HG02938 (cell line): ENCODE data around the gene LRP1.

Source experiments
- ATAC-seq: cut with Tn5 transposase; IDR thresholded peaks from one replicate; pipeline ENCODE4 v1.9.1; 2021; ENCODE audit warnings: mild to moderate bottlenecking, moderate library complexity; ENCODE audit not compliant: unreplicated experiment

LRP1 gene

DNA sequence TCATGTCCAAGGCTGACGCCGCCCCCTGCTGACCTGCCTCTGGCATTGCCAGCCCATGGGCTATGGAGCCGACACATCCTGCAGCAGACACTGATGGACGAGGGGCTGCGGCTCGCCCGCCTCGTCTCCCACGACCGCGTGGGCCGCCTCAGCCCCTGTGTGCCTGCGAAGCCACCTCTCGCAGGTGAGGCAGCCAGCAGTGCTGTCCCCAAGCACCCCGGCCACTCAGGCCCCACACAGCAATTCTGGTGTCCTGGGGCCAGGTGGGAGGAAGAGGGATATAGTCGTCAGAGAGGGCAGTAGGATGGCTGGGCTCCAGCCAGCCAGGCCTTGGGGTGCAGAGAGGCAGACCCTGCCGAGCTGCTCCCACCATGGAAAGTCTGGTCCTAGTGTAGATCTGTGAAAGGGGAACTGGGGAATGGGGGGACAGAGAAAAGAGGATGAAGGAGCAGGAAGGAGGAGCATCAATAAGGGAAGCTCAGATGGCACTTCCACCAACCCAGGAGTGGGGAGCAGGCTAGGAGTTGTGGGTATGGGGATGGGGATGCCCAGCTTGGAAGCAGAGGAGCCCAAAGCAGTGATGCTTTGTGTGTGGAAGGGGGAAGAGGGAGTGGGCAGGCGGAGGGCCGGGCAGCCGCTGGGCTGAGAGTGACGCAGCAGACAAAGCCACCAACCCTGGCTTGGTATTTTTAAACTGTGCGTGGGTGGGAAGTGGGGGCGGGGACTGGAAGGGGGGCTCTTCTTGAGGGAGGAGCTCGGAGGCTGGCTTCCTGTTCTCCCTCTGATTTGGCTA lies 34.7 kb upstream of the LRP1 start:
- no peak for ATAC-seq

DNA sequence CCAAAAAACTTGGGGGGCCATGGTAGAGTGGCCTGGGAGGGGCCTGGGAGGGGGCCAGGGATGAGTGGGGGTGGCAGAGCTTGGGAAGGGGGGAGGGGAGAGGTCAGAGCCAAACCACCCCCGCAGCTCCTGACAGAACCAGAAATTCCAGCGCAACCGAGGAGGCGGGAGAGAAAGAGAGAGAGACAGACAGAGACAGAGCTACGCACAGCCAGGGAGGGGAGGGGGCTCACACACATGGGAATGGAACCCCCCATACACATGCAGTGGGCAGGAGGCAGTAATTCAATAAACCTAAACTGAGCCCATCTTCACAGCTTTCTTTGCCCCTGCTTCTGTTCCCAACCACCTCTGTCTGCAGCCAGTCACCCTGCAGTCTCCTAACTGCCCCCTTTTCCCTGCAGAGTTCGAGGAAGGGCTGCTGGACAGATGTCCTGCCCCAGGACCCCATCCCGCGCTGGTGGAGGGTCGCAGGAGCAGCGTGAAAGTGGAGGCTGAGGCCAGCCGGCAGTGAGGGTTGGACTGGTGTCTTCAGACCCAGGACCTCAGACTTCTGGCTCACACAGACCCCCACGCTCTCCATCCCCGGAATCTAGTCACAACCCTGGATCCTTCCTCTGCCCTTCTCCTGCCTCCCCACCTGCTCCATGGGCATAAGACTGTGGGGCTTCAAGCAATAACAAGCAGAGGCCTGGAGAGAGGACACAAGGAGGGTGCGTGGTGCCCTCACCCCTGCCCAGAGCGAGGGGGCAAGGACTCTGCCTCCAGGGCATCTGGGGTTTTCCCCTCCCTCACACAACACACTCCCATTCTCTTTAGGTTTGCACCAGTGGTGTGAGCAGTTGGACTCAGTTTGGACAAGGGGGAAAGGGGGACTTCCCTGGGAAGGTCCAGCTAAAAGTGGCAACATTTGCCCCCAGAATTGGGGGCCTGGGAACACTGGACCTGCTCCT lies 33.8 kb upstream of the LRP1 start:
- no peak for ATAC-seq

DNA sequence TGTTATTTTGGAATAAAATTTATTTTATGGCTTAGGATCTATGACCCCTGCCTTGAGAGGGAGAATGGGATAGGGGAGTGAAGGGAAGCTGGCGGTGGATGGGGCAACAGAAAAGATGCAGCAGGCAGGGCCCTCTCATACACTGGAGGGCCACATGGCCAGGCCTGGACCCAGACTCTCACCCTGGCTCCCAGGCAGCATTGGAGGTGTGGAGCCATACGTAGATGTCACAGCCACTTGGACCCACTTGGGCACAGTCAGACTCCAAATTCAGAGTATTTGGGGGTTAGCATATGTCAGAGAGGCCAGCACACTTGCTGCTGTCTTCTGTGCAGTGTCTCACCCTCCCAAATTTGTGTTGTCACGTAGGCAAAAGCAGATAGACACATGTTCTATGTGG lies 32.8 kb upstream of the LRP1 start:
- no peak for ATAC-seq

DNA sequence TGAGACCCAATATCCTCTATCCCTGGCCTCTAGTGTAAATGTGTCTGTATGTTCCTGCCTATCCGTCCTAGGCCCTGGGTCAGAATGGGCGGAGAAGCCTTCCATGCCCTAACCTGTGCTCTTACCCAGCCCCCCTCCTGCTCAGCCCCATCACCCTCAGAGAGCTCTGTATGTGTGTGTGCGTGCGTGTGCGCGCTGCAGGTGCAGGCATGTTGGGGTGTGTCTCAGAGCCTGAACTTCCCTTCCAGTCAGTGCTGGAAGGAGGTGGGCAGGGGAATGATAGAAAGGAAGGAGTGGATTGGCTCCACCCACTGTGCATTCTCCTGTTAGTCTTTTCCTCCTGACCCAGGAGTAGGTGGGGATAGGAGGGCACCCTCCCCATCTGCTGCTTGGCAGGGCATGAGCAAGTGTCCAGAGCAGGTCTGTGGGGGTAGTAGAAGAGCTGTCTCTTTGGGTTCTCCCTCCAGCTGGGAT lies 32.1 kb upstream of the LRP1 start:
- ATAC-seq: no peak

DNA sequence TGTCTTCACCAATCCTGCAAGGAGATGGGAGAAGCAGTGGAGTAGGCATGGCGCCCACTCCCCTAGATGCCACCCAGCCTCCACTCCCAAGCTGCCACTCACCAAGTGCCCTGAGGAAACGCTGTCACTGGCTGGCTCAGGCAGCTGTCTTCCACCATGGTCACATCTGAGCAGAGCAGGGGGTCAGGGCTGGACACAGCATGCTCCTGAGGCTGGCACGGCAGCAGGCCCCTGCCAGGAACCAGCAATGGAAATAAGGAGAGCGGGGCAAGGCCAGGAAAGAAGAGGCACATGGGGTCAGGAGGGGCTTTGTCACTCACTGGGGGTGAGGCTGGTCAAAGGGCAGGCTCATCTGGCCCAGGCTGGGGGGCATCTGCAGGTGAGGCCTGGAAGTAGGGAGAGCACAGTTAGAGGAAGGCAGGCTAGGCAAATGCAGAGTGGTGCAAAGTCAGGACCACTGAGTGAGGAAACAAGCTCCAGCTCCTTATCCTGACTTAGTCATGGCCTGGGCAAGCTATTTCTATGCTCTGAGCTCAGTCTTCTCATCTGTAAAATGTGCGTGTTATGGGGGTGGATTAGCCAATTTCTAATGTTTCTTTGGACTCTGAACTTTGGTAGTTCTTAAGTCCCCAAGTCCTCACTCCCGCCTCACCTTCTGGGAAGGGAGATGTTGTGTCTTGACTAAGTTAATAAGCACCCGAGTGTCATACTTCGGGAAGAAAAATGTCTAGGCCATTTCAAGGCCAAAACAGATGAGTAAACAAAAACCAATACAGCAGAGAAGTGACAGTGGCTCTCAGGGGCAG lies 31.3 kb upstream of the LRP1 start:
- no peak for ATAC-seq

DNA sequence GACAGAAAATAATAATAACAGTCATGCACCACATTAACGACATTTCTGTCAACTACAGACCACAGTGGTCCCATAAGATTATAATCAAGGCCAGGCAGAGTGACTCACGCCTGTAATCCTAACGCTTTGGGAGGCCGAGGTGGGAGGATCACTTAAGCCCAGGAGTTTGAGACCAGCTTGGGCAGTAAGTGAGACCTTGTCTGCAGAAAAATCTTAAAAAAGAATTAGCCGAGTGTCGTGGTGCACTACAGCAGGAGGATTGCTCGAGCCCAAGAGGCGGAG lies 30.8 kb upstream of the LRP1 start:
- no peak for ATAC-seq

DNA sequence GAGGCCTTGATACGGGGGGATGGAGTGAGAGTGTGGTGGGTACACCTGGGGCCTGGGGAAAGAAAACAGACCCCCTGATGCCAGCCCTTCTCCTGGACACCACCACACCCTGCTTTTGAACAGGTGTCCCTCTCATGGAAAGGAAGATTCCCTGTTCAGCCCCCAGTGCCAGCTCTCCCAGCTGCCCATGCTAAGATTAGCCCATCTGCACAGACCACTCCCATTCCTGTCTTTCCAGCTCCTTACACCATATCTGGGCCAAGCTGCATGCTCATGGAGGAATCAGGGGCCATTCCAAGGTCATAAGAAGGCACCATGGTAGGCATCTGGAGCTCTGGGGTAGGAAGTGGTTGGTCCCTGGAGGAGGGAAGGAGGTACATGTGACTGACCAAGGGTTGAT lies 29.7 kb upstream of the LRP1 start:
- no peak for ATAC-seq

DNA sequence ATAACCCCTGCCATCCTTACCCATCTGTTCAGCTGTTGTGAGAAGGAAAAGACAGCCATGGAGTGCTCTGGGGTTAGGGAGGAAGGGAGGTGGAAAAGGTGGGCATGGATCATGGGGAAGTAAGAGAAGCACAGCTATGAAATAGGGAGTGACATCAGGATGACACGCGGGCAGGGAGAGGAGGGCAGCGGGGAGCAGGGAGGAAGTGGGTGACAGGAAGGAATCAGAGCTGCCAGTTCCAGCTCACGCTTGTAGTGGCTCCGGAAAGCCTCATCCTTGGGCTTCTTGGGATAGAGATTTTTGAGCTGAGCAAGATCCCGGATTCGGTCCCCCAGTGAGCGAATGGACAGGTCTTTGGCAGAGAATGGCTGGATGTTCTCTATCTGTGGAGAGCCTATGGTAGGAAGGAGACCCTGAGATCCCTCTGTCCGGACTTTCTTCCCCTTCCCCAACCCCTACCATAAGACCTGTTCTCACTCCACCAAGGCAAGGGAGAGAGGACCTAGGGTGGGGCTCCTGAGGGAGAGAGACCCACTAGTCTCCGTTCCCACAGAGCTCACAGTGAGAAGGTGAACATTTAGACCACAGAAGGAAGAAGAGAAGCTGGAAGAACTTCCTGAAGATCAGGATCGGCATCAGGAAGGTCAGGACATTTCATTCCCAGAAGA lies 29.1 kb upstream of the LRP1 start:
- no peak for ATAC-seq

DNA sequence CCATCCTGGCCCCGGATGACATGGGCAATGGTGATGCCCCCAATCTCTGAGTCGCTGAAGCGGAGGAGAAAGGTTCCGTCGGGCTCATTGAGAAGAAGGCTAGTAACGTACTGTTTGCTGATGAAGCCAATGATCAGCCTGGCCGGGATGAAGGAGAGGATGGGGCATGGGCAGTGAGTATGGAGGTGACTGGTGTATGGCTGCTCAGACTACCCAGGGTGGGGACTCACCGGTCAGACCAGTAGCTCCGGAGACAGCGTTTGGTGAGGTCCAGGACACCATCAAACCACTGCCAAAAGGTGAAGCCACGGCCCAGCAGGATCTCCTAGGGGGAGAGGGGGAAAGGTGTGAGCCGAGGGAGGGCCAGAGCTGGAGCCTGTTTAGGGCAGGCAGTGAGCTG lies 28.5 kb upstream of the LRP1 start:
- no peak for ATAC-seq

DNA sequence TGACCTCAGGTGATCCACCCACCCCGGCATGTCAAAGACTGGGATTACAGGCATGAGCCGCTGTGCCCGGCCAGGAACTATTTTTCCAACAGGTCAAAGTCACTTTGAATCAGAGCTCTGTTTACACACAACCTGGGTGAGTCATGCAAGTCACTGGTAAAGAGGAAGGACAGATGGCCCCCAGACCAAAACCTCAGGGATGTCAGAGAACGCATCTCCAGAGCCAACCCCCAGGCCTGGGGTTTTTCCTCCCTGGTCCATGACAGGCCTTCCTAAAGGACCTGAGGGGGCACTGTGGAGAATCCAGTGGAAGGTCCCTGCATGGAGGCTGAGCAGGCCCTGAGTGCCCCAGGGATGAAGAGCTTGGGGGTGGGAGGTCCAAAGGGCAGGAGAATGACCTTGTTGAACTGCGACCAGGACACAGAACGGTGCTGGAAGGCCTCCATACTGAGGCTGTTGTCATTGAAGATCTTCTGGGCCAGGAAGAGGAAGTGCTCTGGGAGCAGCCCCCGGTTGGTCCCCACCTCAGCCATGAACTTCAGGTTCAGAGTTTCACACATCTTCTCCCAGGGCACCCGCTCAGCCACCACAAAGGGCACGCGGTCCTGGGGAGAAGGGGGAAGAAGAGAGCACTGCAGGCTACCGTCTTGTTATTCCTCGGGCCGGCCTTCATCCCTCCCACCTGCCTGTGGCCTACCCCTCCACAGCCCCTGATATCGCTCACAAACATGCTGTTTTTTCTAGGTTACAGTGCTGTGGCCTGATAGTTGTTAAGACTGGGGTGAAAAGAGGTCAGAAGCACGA lies 26.2 kb upstream of the LRP1 start:
- ATAC-seq: no peak

DNA sequence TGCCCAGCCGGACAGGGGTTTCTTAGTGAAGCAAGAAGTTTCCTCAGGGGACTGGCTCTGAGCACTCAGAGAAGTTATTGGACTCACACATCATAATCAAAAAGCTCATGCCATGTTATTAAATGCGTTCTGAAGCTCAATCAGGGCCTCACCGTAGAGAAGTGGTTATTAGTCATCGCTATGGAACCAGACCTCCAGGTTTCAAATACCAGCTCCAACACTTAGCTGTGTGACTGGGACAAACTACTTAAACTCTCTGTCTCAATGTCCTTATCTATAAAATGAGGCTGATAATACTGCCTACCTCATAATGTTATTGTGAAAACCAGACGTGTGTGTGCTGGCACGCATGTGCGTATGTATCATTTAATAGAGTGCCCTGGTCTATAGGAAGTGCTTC lies 24.4 kb upstream of the LRP1 start:
- no peak for ATAC-seq

DNA sequence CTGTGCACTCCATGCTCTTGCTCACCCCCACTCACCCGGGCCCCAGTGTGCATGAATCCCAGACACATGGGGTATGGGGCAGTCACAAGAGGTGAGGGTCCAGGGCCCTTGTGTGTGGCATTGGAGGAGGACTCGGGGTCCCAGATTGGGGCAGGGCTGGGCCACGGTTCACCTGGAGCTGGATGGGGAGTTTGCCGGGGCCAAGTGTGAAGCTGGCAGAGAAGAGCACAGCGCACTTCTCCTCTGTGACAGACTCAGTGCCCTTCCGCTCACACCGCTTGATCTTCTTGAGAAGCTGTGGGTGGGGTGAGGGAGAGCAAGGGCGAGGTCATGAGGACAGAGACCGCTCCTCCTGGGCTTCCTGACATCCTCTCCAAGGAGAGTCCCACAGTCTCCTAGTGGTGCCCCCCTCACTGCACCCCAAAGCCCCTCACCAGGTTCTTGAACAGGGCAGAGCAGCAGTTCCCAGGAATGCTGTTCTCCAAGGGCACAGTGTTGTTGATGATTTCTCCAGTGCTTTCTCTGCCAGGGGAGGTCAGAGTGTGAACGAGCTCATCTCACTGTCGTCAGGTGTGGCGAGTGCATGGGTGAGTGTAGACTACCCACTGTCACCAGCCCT lies 23.9 kb upstream of the LRP1 start:
- ATAC-seq: no peak

DNA sequence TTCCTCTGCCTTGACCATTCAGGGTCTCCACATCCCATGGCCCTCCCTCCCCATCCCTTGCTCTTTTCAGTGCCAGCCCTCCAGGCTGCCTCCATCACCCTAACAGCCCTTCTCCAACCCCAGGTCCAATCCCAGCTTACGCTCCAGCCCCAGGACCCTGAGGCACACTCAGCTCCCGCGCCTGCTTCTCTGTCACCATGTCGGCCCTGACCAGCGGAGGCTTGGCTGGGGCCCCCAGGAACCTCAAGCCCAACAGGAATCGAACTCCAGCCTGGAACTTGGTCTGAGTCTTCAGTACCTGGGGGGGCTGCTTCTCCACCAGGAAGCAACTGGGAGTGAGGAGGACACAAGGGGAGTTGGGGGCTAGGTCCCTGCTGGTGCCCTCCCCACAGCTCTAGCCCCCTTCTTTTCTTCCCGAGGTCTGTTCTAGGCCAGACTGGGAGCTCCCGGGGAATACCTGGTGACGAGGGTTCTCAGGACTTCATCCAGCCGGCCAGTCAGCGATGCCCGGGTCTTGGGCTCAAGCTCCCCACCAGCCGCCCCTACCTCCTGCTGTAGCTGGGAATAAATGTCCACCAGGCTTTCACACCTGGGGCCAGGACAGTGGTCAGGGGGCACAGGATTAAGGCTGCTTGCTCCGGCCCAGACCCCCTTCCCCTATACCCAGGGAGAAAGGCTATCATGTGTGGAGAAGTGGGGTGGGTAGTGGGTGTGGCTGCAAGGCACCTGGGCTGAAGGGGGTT lies 23.1 kb upstream of the LRP1 start:
- no peak for ATAC-seq

DNA sequence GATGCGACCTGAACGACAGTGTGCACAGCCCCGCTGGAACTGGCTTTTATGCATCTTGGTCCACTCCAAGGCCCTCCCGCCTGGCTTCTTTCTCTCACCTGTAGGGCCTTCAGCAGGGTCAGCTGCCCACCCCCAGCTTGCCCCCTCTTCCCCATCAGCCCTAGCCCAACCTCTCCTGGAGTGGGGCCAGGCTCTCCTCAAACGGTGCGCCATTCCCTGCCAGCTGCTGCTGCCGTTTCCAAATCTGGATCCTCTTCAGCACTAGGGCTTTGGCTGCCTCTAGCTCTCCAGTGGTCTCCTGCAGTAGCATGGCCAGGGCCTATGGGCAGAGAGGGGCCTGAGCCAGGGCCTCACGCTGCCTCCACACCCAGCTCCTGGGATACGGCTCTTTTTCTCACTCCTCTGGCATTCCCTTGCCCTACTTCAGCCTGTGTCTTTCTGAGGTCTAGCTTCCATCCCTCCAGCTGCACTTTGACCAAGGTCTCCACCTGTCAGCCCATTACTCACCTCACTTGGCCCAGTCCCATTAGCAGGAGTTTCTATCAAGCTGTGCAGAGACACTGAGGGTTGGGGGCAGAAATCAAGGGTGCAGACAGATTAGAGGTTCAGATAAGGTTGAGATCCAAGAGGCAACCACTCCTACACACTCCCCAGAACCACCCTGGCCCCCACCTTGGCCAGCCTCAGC lies 22.1 kb upstream of the LRP1 start:
- ATAC-seq: no peak

DNA sequence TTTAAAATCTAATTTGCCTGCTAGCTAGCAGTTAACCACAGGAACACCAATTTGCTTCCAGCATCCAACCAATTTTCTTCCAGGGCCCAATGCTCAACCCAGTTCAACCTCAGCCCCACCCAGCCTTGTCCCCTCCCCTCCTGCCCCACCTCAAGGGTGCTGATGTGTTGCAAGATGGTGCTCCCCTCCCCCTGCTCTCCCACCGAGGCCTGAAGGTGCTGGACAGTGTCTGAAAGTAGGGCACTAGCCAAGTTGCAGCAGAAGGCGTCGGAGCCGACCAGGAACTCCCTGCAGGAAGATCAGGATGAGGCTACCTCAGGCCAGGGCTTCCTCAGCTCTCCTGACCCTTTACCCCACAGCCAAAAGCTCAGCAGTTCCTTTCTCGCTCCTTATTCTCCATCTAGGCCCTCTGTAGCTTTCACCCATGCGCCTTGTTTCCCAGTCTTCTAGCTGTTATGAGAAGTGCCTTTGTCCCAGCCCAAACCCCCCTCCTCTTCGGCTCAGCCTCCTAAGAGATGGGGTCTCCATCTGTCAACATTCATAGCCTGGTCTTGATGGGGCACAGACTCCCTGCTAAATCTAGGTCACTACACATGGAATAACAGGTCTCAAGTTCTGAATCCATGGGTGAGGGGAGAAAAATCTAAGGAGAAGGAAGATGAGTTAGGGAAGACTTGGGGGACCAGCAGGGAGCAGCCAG lies 20.7 kb upstream of the LRP1 start:
- ATAC-seq: no peak

DNA sequence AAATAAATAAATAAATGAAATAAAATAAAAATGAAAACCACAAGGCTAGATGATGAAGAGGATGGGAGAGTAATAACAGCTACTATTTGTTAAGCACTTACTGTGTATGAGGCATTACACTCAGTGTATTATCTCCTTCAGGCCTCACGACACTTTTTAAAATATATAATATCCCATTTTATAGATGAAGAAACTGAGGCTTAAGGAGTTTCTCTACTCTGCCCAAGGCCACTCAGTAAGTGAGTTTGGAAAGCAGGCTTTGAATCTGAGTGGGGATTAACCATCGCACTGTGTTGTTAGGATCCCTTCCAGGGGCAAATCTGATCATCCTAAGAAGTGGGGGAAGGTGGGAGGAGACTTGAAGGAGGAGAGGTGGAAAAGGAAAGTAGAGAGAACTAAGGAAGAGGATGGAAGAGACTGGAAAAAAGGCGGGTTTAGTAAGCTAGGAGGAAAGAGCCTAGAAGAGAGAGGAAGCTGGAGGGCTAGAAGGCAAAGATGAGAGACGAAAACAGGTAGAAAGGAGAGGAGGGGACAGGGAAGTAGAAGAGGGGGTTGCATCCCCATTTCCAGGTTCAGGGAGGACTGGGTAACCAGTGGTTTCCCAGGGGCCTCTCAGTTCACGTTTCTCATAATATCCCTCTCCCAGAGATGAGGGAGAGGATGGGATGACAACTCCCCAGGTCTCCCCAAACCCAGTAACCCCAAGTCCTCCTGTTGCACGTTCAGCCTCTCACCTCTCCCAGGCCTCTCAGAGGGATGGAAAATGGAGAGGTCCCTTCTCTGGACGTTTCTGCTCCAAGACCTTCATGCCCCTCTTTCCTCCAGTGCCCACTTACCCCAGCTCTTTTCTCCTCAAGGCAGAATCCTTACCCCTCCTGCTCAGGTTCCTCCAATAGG lies 18.8 kb upstream of the LRP1 start:
- ATAC-seq: no peak
